ENCODE data around the gene SYMPK. TPM values are rescaled to one million over a fixed set of nuclear protein-coding genes. Genes with fewer than 3 reads are reported as not detected.

Gene SYMPK
- total RNA-seq, 1 experiment from 2014 or later, result 85.5 TPM

DNA sequence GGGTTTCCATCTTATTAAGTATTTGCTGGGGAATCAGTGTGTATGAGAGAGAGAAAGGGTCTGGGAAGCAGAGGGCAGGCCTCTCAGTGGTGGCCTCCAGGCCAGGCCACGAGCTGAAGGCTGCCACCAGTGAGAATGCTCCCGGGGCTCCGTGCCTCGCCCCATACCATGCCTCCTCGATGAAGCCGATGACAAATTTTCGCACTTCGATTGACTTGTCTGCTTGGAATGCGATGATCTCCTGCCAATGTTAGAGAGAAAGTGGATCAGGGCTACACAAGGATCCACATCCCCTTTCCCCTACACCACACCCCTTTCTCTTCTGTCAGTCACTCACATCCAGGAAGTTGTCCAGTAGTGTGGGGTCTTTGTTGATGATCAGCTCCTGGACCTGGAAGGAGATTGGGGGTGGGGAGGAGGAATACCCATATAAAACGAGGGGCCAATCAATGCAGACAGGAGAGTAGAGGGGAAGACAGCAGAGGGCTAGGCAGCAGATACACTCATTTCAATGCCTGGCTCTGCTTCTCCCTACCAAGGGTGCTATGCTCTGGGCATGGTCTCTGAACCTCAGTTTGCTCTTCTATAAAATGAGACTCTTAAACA lies 10.7 kb downstream of the SYMPK start:
- Histone ChIP-seq H3K4me3 (ENCODE audit: low read depth, low read length, poor library complexity, severe bottlenecking) (no peak overlapping the region), H3K9me3 (ENCODE audit: low read depth, low read length, poor library complexity, severe bottlenecking) (no peaks in the 10 kb centered on the region), H3K27ac (ENCODE audit: low read depth, low read length, poor library complexity, severe bottlenecking) (no peak overlapping the region), H3K36me3 (ENCODE audit: insufficient read depth, low read length, poor library complexity, severe bottlenecking) (peaks cover 55% of the 10 kb centered on the region), H3K27me3 (replicated peaks; ENCODE audit: insufficient read depth, low read depth, low read length, poor library complexity) (no peaks in the 10 kb centered on the region), H3K4me1 (ENCODE audit: insufficient read depth, low read length, poor library complexity, severe bottlenecking) (no peaks in the 10 kb centered on the region)
- DNase-seq (ENCODE audit: low spot score), result no peak
- no TSS peak for BruUV-seq (replicated peaks)
- intact Hi-C loops (cut with micrococcal nuclease; ENCODE audit: unreplicated experiment), result no loop called here
- TF ChIP-seq, protein P1, sequence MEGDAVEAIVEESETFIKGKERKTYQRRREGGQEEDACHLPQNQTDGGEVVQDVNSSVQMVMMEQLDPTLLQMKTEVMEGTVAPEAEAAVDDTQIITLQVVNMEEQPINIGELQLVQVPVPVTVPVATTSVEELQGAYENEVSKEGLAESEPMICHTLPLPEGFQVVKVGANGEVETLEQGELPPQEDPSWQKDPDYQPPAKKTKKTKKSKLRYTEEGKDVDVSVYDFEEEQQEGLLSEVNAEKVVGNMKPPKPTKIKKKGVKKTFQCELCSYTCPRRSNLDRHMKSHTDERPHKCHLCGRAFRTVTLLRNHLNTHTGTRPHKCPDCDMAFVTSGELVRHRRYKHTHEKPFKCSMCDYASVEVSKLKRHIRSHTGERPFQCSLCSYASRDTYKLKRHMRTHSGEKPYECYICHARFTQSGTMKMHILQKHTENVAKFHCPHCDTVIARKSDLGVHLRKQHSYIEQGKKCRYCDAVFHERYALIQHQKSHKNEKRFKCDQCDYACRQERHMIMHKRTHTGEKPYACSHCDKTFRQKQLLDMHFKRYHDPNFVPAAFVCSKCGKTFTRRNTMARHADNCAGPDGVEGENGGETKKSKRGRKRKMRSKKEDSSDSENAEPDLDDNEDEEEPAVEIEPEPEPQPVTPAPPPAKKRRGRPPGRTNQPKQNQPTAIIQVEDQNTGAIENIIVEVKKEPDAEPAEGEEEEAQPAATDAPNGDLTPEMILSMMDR (conservative IDR thresholded peaks at IDR 0.05; ENCODE audit: low read depth, low read length), result no peak
- TF ChIP-seq EZH2 (IDR thresholded peaks at IDR 0.05; ENCODE audit: borderline replicate concordance, low read depth, low read length, poor library complexity, severe bottlenecking), result no peak
- ChIA-PET CTCF (no interaction called here), POLR2A (ENCODE audit: low non-redundant PET) (interaction anchor here (0.6 kb wide), 1 partner anchor 11 kb away, joined by 5 read pairs; no protein-coding TSS in a partner anchor)

DNA sequence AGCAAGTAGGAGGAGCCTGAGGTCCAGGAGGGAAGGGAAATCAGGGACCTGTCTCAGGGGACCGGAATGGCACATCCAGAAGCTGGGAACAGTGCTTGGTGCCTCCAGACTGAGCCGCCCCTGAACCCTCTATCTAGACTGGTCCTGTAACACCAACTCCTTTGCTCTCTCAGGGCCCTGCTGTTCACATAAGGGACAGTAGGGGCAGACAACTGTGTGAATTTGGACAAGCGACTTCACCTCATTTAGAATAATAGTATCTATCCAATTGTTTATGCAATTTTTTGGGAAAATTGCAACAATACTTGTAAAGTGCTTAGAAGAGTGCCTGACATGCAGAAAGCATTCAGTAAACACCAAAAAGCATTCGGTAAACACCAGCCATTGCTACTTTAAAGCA lies 14.0 kb downstream of the SYMPK start:
- POLR2A ChIA-PET (ENCODE audit: low non-redundant PET), result no interaction called here
- Histone ChIP-seq H3K9me3 (ENCODE audit: low read depth, low read length, poor library complexity, severe bottlenecking) (no peaks in the 10 kb centered on the region), H3K27me3 (replicated peaks; ENCODE audit: insufficient read depth, low read depth, low read length, poor library complexity) (no peaks in the 10 kb centered on the region), H3K4me3 (ENCODE audit: low read depth, low read length, poor library complexity, severe bottlenecking) (no peak overlapping the region), H3K36me3 (ENCODE audit: insufficient read depth, low read length, poor library complexity, severe bottlenecking) (peaks cover 69% of the 10 kb centered on the region), H3K27ac (ENCODE audit: low read depth, low read length, poor library complexity, severe bottlenecking) (no peak overlapping the region), H3K4me1 (ENCODE audit: insufficient read depth, low read length, poor library complexity, severe bottlenecking) (no peaks in the 10 kb centered on the region)
- no peak for DNase-seq (ENCODE audit: low spot score)
- intact Hi-C loops (cut with micrococcal nuclease; ENCODE audit: unreplicated experiment), result no loop called here
- BruUV-seq (replicated peaks), result no TSS peak
- TF ChIP-seq, protein P1 (conservative IDR thresholded peaks at IDR 0.05; ENCODE audit: low read depth, low read length), result 0 out of 2 replicates have a peak, but pooled peaks have one; percentile 26
- TF ChIP-seq EZH2 (IDR thresholded peaks at IDR 0.05; ENCODE audit: borderline replicate concordance, low read depth, low read length, poor library complexity, severe bottlenecking), result no peak
- CTCF ChIA-PET, result no interaction called here

DNA sequence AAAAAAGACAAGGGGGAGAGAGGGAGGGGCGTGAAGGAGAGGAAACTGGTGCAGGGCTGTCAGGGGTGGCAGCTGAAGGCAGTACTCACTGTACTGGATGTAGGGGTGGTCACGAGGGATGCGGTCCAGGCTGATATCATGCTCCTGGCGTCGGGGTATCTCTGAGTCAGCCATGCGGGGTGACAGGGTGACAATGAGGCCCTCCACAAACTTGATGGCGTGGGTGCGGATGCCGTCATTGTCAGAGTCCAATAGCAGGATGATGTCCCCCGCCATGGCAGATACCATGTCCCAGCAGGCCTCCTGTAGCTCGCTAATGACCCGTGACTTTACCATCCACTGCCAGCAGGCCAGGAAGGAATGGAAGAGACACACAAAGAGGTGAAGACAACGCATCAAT lies 15.3 kb downstream of the SYMPK start:
- H3K4me3 ChIP-seq (ENCODE audit: low read depth, low read length, poor library complexity, severe bottlenecking), result no peak overlapping the region
- no peaks in the 10 kb centered on the region for H3K9me3 ChIP-seq (ENCODE audit: low read depth, low read length, poor library complexity, severe bottlenecking)
- no peak for DNase-seq (ENCODE audit: low spot score)
- H3K27ac ChIP-seq (ENCODE audit: low read depth, low read length, poor library complexity, severe bottlenecking), result no peak overlapping the region
- H3K4me1 ChIP-seq (ENCODE audit: insufficient read depth, low read length, poor library complexity, severe bottlenecking), result no peaks in the 10 kb centered on the region
- intact Hi-C loops (cut with micrococcal nuclease; ENCODE audit: unreplicated experiment), result no loop called here
- CTCF ChIA-PET, result no interaction called here
- peaks cover 81% of the 10 kb centered on the region for H3K36me3 ChIP-seq (ENCODE audit: insufficient read depth, low read length, poor library complexity, severe bottlenecking)
- BruUV-seq (replicated peaks), result no TSS peak
- no peaks in the 10 kb centered on the region for H3K27me3 ChIP-seq (replicated peaks; ENCODE audit: insufficient read depth, low read depth, low read length, poor library complexity)
- TF ChIP-seq, protein P1 (conservative IDR thresholded peaks at IDR 0.05; ENCODE audit: low read depth, low read length), result no peak
- TF ChIP-seq EZH2 (IDR thresholded peaks at IDR 0.05; ENCODE audit: borderline replicate concordance, low read depth, low read length, poor library complexity, severe bottlenecking), result no peak
- POLR2A ChIA-PET (ENCODE audit: low non-redundant PET), result no interaction called here

Measured in A673 (cell line).